Measurements from ENCODE around the gene MAN2A2. TPM values are rescaled to one million over a fixed set of nuclear protein-coding genes. Genes with fewer than 3 reads are reported as not detected.

MAN2A2 gene
- total RNA-seq, 1 experiment from 2014 or later, result 31.0 TPM

- ChIA-PET CTCF (no interaction called here), POLR2A (no interaction called here)
- Mint-ChIP-seq H3K4me3 (no peak overlapping the region), H3K27ac (no peak overlapping the region), H3K4me1 (peaks cover 25% of the 10 kb centered on the region), H3K36me3 (peaks cover 32% of the 10 kb centered on the region; the same call in 1 of the 2 replicates), H3K9me3 (no peaks in the 10 kb centered on the region), H3K27me3 (ENCODE audit: low read depth) (no peaks in the 10 kb centered on the region)
- ATAC-seq, result no peak
- no peak for DNase-seq (ENCODE audit: low spot score)
- TF ChIP-seq ZNF138 (CRISPR knock-in tag; conservative IDR thresholded peaks at IDR 0.05) (no peak), CREM (CRISPR knock-in tag; IDR thresholded peaks at IDR 0.05) (no peak), ATF1 (CRISPR knock-in tag; IDR thresholded peaks at IDR 0.05) (no peak), AR (CRISPR knock-in tag; IDR thresholded peaks at IDR 0.05) (no peak), USF1 (CRISPR knock-in tag; IDR thresholded peaks at IDR 0.05) (no peak), ARID4B (CRISPR knock-in tag; IDR thresholded peaks at IDR 0.05; ENCODE audit: borderline replicate concordance) (no peak), EMX1 (CRISPR knock-in tag; IDR thresholded peaks at IDR 0.05) (no peak), ZSCAN18 (CRISPR knock-in tag; IDR thresholded peaks at IDR 0.05) (no peak), E2F4 (CRISPR knock-in tag; IDR thresholded peaks at IDR 0.05; ENCODE audit: borderline replicate concordance, low read depth) (no peak), ZNF396 (CRISPR knock-in tag; IDR thresholded peaks at IDR 0.05; ENCODE audit: borderline replicate concordance) (no peak), SP1 (CRISPR knock-in tag; conservative IDR thresholded peaks at IDR 0.05) (no peak), IRF1 (CRISPR knock-in tag; IDR thresholded peaks at IDR 0.05) (no peak), MAX (CRISPR knock-in tag; IDR thresholded peaks at IDR 0.05) (no peak), ZNF121 (CRISPR knock-in tag; IDR thresholded peaks at IDR 0.05) (no peak), FOXJ3 (CRISPR knock-in tag; IDR thresholded peaks at IDR 0.05; ENCODE audit: borderline replicate concordance) (no peak), IRF2 (CRISPR knock-in tag; IDR thresholded peaks at IDR 0.05; ENCODE audit: borderline replicate concordance, low read depth) (no peak), CREB1 (CRISPR knock-in tag; IDR thresholded peaks at IDR 0.05) (no peak), ETV6 (CRISPR knock-in tag; IDR thresholded peaks at IDR 0.05) (no peak)
Observed at GRCh38 chr15:90876512-90877170, 26.5 kb upstream of the MAN2A2 start.

Data from WTC11 (cell line).